Transverse colon (tissue), 4 donors: ENCODE results near the gene HAUS1. TPM values are rescaled to one million over a fixed set of nuclear protein-coding genes. Genes with fewer than 3 reads are reported as not detected.

Source experiments
- DNase-seq: peaks from one replicate; pipeline ENCODE4 v3.0.0-alpha.2; 2019
- H3K27ac ChIP-seq, 4 donors: fragments of 200-600 bp; sonication (generic); 2 replicates each; pipeline ENCODE4 v1.5.1; 2016 to 2018; ENCODE audit warnings: inconsistent platforms in 4 of 4
- H3K27me3 ChIP-seq: fragments of 200-600 bp; sonication (generic); 2 replicates; pipeline ENCODE4 v1.5.1; 2017; ENCODE audit warnings: inconsistent platforms
- H3K36me3 ChIP-seq, 4 donors: fragments of 200-600 bp; sonication (generic); 2 replicates each; pipeline ENCODE4 v1.5.1; 2017 to 2019; ENCODE audit warnings: inconsistent platforms in 4 of 4
- H3K4me1 ChIP-seq, 4 donors: fragments of 200-600 bp; sonication (generic); 2 replicates each; pipeline ENCODE4 v1.5.1; 2017 to 2020; ENCODE audit warnings: inconsistent platforms in 4 of 4
- H3K4me3 ChIP-seq, 4 donors: fragments of 200-600 bp; sonication (generic); 1 replicate in 1 of 4; 2 replicates in 3 of 4; pipeline versions ENCODE4 v1.5.1 to v1.6.1; 2017 to 2019; ENCODE audit warnings: inconsistent platforms in 4 of 4
- H3K9me3 ChIP-seq, 2 donors: fragments of 200-600 bp; sonication (generic); 2 replicates each; pipeline ENCODE4 v1.5.1; 2017 to 2019; ENCODE audit warnings: inconsistent platforms in 2 of 2
- EP300 ChIP-seq: sonication (generic); formaldehyde crosslinking; IDR thresholded peaks from one replicate; pipeline ENCODE4 v1.6.1; 2017; ENCODE audit warnings: antibody characterized with exemption, low read depth
- POLR2A ChIP-seq: fragments of 450-650 bp; IDR thresholded peaks from one replicate; pipeline ENCODE4 v1.6.1; 2016; ENCODE audit warnings: antibody characterized with exemption, mild to moderate bottlenecking, moderate library complexity
- POLR2AphosphoS5 ChIP-seq, 3 donors: sonication (generic); formaldehyde crosslinking; IDR thresholded peaks; one replicate each; pipeline ENCODE4 v1.6.1; 2016; ENCODE audit warnings: antibody characterized with exemption in 3 of 3
- WGBS, 2 donors: methylation state at CpG; one replicate each; pipeline ENCODE4 v1.1.5; 2018; ENCODE audit warnings: low coverage in 1 of 2; 5-methylcytosine and 5-hydroxymethylcytosine counted together
- in situ Hi-C, 4 donors: fragments of 200-750 bp; cut with MboI; loops; one replicate each; pipeline versions ENCODE4 v1.15.0 to v1.15.1; 2017; ENCODE audit warnings: low sequenced_read_pairs in 3 of 4, low pct_ligation_motif_present in 1 of 4, low pct_unique_long_range_greater_than_20kb in 1 of 4
- intact Hi-C: fragments of 100-400 bp; cut with DNase I; formaldehyde crosslinking; loops from one replicate; pipeline ENCODE4 v1.15.1; 2023; ENCODE audit warnings: low total_unique reads
- total RNA-seq, 4 donors: library from RNA; depleted of rRNA; stranded (reverse); fragments of >200 nt; gene quantifications; one replicate each; pipeline ENCODE4 v1.1.0, GENCODE V29; 2016
- TF ChIP-seq, protein P1 (sequence below), 5 experiments: fragments of 200-600 bp in 3 of 5; fragments of 450-650 bp in 2 of 5; sonication (generic) in 3 of 5; IDR thresholded peaks; 1 replicate in 2 of 5; 2 replicates in 3 of 5; pipeline ENCODE4 v1.5.1; 2016 to 2017; ENCODE audit warnings: antibody characterized with exemption in 5 of 5, inconsistent platforms in 3 of 5, mild to moderate bottlenecking in 2 of 5, moderate library complexity in 1 of 5

Gene HAUS1
- total RNA-seq, 4 donors from 2014 or later, result 1.6 to 33.5 (median 19.8) TPM; not detected in 1

DNA sequence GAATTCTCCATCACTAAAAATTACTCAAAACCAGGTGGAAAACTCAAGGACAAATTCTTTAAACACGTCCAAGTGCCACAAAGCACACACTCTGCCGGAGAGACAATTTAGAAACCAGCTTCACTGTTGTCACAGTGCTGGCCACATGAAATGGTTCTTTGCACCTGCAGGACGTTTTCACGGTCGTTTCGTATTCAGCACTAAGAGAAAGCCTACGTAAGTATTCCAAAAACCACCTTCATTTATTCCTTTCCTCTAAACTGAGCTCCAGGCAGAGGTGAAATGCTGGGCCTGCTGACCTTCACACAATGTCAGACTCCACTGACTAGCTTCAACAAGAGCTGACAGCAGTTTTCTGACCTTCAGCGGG, 6.8 kb upstream of the HAUS1 start:
- DNase-seq, result no peak
- Histone ChIP-seq H3K9me3 (no peaks in the 10 kb centered on the region), H3K4me1 (peaks cover 3 to 44% (median 25%) of the 10 kb centered on the region in 4 donors), H3K4me3 (peak overlapping the region; percentile 81 to 94 (median 82)), H3K27me3 (no peaks in the 10 kb centered on the region), H3K36me3 (peaks cover 0 to 22% (median 10%) of the 10 kb centered on the region in 4 donors), H3K27ac (peak overlapping the region; percentile 93 to 97 (median 94))
- intact Hi-C loops (no loop called here), in situ Hi-C loops (loop anchor here in 2 of 4 donors (25.0 kb wide), 2 partner anchors 135 to 160 kb away; partner anchors contain the start of gene EPG5 (in 1 of the 2))
- WGBS, 2 donors, result 0 to 1% methylated on average over 5 to 8 of the region's 8 CpGs
- TF ChIP-seq EP300 (no peak), POLR2AphosphoS5 (IDR thresholded peaks at IDR 0.05) (no peak), POLR2A (no peak)
- TF ChIP-seq, protein P1, sequence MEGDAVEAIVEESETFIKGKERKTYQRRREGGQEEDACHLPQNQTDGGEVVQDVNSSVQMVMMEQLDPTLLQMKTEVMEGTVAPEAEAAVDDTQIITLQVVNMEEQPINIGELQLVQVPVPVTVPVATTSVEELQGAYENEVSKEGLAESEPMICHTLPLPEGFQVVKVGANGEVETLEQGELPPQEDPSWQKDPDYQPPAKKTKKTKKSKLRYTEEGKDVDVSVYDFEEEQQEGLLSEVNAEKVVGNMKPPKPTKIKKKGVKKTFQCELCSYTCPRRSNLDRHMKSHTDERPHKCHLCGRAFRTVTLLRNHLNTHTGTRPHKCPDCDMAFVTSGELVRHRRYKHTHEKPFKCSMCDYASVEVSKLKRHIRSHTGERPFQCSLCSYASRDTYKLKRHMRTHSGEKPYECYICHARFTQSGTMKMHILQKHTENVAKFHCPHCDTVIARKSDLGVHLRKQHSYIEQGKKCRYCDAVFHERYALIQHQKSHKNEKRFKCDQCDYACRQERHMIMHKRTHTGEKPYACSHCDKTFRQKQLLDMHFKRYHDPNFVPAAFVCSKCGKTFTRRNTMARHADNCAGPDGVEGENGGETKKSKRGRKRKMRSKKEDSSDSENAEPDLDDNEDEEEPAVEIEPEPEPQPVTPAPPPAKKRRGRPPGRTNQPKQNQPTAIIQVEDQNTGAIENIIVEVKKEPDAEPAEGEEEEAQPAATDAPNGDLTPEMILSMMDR (IDR thresholded peaks at IDR 0.05), result no peak

DNA sequence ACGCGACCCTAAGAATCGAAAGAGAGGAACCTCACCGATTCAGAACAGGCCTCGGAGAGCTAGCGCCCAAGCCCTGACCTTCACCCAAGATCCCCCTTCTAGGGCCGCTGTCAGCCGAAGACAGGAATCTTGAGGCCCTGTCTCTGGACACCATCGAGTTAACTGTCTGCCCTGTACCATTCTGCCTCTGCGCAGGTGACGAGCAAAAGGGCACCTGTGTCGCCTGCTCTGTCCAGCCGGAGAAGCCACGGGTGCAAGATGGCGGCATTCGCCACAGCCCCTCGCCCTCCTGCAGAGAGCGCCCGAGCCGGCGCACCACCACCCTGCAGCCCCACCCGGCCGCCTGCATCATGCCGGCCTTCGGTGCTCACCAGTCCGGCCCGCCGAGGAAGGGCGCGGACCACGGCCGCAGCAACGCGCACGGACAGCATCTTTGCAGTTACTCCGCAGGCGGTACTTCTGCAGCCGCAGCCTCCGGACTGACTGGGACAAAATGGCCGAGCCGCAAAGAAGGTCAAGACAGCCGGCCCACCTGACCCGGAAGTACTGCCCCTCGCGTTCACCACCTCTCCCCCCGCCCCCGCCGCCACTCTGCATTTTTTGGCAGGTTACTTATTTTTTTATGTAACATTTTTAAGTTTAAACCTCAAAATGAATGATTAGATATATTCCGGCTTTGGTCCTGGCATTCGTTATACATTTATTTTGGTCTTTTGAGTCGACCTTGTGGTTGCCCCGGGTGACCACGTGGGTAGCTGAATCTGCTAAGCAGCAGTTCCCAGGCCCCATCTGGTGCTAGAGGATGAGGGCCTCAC, 6.2 kb upstream of the HAUS1 start, which contains the start of gene ATP5F1A:
Gene ATP5F1A (minus strand): TSS at position 496 of the 815 bp plus-strand sequence. CDS start 65 bp downstream, at position 431.
- peaks cover 3 to 44% (median 24%) of the 10 kb centered on the region in 4 donors for H3K4me1 ChIP-seq
- TF ChIP-seq POLR2AphosphoS5 (IDR thresholded peaks at IDR 0.05) (peak; percentile 94 to 97 (median 97)), POLR2A (peak; percentile 91), EP300 (no peak)
- in situ Hi-C loops (loop anchor here in 2 of 4 donors (25.0 kb wide), 2 partner anchors 136 to 161 kb away; partner anchors contain the start of gene EPG5 (in 1 of the 2)), intact Hi-C loops (no loop called here)
- DNase-seq, result peak; percentile 90
- H3K27me3 ChIP-seq, result no peaks in the 10 kb centered on the region
- H3K27ac ChIP-seq, result peak within 1 kb of the TSS; percentile 93 to 97 (median 94)
- peak within 1 kb of the TSS; percentile 81 to 94 (median 82) for H3K4me3 ChIP-seq
- WGBS, 2 donors, result 1 to 3% methylated on average over 8 to 30 of the region's 53 CpGs
- H3K9me3 ChIP-seq, result no peaks in the 10 kb centered on the region
- peaks cover 0 to 16% (median 8%) of the 10 kb centered on the region in 4 donors for H3K36me3 ChIP-seq

DNA sequence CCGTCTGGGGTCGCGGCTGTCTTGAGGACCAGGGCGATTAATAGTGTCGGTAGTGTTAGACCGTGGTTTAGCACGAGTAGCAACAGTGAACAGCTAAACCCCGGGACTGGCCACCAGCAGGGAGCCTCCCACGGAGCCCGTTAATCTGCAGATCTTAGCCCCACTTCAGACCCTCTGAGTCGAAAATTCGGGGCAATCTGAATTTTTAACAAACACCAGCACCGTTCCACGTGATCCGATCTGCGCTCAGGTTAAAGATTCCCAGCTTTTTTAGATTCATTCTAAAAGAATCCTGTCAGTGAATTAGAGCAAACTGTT, 5.6 kb upstream of the HAUS1 start:
- peak overlapping the region; percentile 93 to 97 (median 94) for H3K27ac ChIP-seq
- TF ChIP-seq POLR2AphosphoS5 (IDR thresholded peaks at IDR 0.05) (no peak), EP300 (no peak)
- TF ChIP-seq, protein P1 (IDR thresholded peaks at IDR 0.05), result peak in 1 of 5 experiments; percentile 11
- H3K9me3 ChIP-seq, result no peaks in the 10 kb centered on the region
- peak overlapping the region in 3 of 4 donors; percentile 82 to 94 (median 82) for H3K4me3 ChIP-seq
- in situ Hi-C loops, result loop anchor here in 2 of 4 donors (25.0 kb wide), 2 partner anchors 136 to 161 kb away; partner anchors contain the start of gene EPG5 (in 1 of the 2)
- H3K27me3 ChIP-seq, result no peaks in the 10 kb centered on the region
- peaks cover 0 to 11% (median 5%) of the 10 kb centered on the region in 4 donors for H3K36me3 ChIP-seq
- DNase-seq, result no peak
- intact Hi-C loops, result no loop called here
- WGBS, 2 donors, result 27 to 53% methylated on average over 8 to 16 of the region's 16 CpGs
- peaks cover 3 to 39% (median 24%) of the 10 kb centered on the region in 4 donors for H3K4me1 ChIP-seq

GRCh38 chr18:46099463-46099862, 4.7 kb upstream of the HAUS1 start:
- WGBS, 2 donors, result 83 to 97% methylated on average over 2 to 8 of the region's 8 CpGs
- peaks cover 3 to 35% (median 25%) of the 10 kb centered on the region in 4 donors for H3K4me1 ChIP-seq
- DNase-seq, result no peak
- no peak overlapping the region for H3K4me3 ChIP-seq
- H3K27ac ChIP-seq, result no peak overlapping the region
- in situ Hi-C loops, result loop anchor here in 2 of 4 donors (25.0 kb wide), 2 partner anchors 137 to 162 kb away; partner anchors contain the start of gene EPG5 (in 1 of the 2)
- intact Hi-C loops, result no loop called here
- H3K27me3 ChIP-seq, result no peaks in the 10 kb centered on the region
- peaks cover 0 to 3% (median under 1%) of the 10 kb centered on the region in 4 donors for H3K36me3 ChIP-seq
- no peak for TF ChIP-seq POLR2AphosphoS5 (IDR thresholded peaks at IDR 0.05)
- TF ChIP-seq, protein P1 (IDR thresholded peaks at IDR 0.05), result no peak
- no peak for TF ChIP-seq POLR2A
- no peak for TF ChIP-seq EP300
- H3K9me3 ChIP-seq, result no peaks in the 10 kb centered on the region
